Stimulated activated CD8-positive, alpha-beta memory T cell treated with anti-CD3 and anti-CD28 coated beads, Interleukin-7, amount 100 ng/mL, for 4 hours (primary cell): ENCODE results near the gene MAFG.

Experiments
- DNase-seq, 2 donors: peaks; one replicate each; pipeline ENCODE4 v3.0.0-alpha.2; 2020; ENCODE audit warnings: low read depth in 2 of 2

MAFG gene

DNA sequence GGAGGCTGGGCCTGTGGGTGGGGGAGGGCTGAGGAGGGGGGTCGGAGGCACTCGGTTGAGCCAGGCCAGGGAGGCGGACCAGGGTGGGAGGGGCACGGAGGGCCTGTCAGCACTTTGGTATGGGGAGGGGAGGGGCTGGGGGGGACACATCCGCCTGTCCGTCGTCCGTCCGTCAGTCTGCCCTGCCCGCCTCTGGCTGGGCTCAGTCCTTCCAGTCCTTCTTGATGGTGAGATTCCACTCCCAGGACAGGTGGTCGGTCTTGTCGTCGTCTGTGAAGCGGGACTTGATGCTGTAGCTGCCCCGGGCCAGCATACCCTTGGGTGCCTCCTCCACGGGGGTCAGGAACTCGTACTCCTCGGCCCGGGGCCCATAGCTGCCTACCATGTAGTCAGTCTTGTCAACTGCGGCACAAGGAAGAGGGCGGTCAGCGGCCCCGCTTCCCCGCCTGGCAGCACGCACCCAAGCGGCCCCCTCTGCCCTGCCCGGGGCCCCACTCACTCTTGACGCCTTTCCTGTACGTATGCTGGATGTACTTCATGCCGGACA is 58.8 kb downstream of the MAFG start:
- DNase-seq = no peak
